Measurements from ENCODE around the gene ACAD9.
A peak's percentile ranks its signal among the peaks of the same experiment; 100 is the strongest.

DNA sequence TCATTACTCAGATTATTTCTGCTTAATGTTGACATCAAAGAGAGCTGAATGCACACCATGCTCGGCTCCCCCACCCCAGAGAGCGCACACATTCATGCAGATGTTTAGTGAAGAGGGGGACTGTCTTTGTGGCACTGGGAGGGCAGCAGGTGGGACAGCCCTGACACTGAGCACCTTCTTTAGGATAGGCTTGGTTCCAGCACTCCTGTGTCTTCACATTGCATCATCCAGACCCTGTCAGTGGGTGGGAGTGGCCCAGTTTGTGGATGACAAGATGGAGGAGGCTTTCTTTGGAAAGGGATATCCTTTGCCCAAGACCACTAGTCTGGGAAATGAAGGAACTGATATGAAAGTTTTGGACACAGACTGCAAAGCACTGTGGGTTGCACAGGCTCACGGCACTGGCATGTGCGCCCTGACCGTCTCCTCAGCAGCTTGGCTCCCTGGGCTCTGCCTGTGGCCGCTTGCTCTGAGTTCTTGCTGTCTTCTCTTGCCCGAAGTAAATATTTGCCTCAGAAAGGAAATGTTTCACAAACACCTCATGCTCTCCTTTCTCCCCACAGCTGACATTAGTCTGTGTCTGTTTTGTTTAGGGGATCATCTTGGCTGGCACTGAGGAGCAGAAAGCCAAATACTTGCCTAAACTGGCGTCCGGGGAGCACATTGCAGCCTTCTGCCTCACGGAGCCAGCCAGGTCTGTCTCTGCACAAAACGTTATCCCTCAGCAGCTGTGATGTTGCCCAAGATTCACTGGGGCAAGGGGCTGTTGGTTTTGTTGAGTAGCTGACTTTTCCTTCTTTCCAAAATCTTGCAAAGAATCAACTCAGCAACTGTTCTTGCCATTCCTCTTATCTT is 16.6 kb downstream of the ACAD9 start:
- TF ChIP-seq CTCF (IDR thresholded peaks at IDR 0.05): no peak
- TF ChIP-seq POLR2AphosphoS5 (IDR thresholded peaks at IDR 0.05): peak in 1 of 4 donors; percentile 24
- no peak for TF ChIP-seq POLR2A (IDR thresholded peaks at IDR 0.05)
- no peak for TF ChIP-seq EP300 (IDR thresholded peaks at IDR 0.05)

Data from sigmoid colon (tissue), 4 donors.